Mesothelial cell of epicardium (in vitro differentiated cells): ENCODE results near the gene COA8. TPM values are rescaled to one million over a fixed set of nuclear protein-coding genes. Genes with fewer than 3 reads are reported as not detected.
"Not testable (repeated sequence)": the region's sequence is repeated elsewhere in the genome, so short reads cannot be mapped to it uniquely, and the experiment has no call there.

Source experiments
- DNase-seq, 2 experiments: peaks; one replicate each; pipeline ENCODE4 v3.0.0; 2021; ENCODE audit warnings: low spot score in 2 of 2; ENCODE audit not compliant: unreplicated experiment in 2 of 2
- H3K27ac Mint-ChIP-seq: 2 replicates; pipeline ENCODE4 v1.8.0; 2021; ENCODE audit warnings: mixed read lengths
- H3K27me3 Mint-ChIP-seq: 2 replicates; pipeline ENCODE4 v1.8.0; 2021; ENCODE audit warnings: low read depth, mixed read lengths
- H3K36me3 Mint-ChIP-seq: 2 replicates; pipeline ENCODE4 v1.8.0; 2021; ENCODE audit warnings: mixed read lengths
- H3K4me1 Mint-ChIP-seq: 2 replicates; pipeline ENCODE4 v1.8.0; 2021; ENCODE audit warnings: mixed read lengths
- H3K4me3 Mint-ChIP-seq: 2 replicates; pipeline ENCODE4 v1.8.0; 2021; ENCODE audit warnings: mild to moderate bottlenecking, moderate library complexity, mixed read lengths
- H3K9me3 Mint-ChIP-seq: 2 replicates; pipeline ENCODE4 v1.8.0; 2021; ENCODE audit warnings: mixed read lengths
- total RNA-seq: library from RNA; stranded (reverse); gene quantifications from 3 replicates; pipeline ENCODE4 v1.2.1, GENCODE V29; 2021
- TF ChIP-seq, protein P1 (sequence below): fragments of 200-600 bp; sonication (generic); IDR thresholded peaks from one replicate; pipeline ENCODE4 v1.5.0; 2021; ENCODE audit warnings: antibody characterized with exemption; ENCODE audit not compliant: unreplicated experiment

Gene COA8
- total RNA-seq, 1 donor from 2014 or later = 36.0 TPM

DNA sequence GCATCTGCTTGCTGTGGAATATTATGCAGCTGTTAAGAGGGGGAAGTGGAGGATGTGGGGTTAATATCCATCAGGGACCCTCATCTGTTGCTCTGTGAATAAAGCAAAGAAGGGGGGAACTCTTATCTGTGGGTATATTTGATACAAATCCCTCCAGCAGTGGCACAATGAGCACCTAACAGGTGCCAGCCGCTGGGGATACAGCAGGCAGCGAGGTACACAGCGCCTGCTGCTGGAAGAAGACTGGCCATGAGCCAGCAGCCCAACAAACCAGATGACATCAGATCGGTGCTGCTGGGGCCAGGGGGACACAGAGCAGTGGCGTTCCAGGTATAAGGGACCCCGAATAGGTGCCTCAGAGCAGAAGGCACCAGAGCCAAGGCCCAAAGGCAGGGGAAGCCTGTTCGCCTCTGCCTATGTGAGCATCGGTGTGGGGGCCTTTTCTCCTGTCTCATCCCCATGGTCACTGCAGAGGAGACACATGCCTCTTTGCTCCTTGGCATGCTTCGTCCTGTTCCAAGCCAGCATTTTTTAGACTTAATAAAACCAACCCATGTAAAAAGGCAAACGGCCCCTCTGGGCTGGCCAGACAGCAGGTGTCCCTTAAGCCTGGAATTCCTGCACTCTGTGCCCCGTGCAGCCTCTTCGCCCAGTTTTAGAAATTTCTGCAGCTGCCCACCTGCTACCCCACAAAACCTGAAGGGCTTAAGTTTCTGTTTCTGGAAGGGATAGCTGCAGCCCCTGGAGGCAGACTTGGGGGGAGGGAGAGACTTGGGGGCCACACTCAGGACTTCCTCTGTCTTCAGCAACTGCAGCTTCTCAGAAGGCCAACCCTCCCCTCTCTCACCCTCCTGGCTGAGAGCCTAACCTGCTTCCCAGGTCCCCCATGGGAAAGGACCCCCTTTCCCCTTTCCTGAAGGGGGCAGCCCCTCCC, 38.5 kb upstream of the COA8 start:
- Mint-ChIP-seq H3K9me3 (no peaks in the 10 kb centered on the region), H3K4me1 (peaks cover 41% of the 10 kb centered on the region), H3K4me3 (no peak overlapping the region), H3K36me3 (no peaks in the 10 kb centered on the region), H3K27ac (no peak overlapping the region), H3K27me3 (peaks cover 44% of the 10 kb centered on the region)
- TF ChIP-seq, protein P1, sequence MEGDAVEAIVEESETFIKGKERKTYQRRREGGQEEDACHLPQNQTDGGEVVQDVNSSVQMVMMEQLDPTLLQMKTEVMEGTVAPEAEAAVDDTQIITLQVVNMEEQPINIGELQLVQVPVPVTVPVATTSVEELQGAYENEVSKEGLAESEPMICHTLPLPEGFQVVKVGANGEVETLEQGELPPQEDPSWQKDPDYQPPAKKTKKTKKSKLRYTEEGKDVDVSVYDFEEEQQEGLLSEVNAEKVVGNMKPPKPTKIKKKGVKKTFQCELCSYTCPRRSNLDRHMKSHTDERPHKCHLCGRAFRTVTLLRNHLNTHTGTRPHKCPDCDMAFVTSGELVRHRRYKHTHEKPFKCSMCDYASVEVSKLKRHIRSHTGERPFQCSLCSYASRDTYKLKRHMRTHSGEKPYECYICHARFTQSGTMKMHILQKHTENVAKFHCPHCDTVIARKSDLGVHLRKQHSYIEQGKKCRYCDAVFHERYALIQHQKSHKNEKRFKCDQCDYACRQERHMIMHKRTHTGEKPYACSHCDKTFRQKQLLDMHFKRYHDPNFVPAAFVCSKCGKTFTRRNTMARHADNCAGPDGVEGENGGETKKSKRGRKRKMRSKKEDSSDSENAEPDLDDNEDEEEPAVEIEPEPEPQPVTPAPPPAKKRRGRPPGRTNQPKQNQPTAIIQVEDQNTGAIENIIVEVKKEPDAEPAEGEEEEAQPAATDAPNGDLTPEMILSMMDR = no peak
- no peak for DNase-seq

DNA sequence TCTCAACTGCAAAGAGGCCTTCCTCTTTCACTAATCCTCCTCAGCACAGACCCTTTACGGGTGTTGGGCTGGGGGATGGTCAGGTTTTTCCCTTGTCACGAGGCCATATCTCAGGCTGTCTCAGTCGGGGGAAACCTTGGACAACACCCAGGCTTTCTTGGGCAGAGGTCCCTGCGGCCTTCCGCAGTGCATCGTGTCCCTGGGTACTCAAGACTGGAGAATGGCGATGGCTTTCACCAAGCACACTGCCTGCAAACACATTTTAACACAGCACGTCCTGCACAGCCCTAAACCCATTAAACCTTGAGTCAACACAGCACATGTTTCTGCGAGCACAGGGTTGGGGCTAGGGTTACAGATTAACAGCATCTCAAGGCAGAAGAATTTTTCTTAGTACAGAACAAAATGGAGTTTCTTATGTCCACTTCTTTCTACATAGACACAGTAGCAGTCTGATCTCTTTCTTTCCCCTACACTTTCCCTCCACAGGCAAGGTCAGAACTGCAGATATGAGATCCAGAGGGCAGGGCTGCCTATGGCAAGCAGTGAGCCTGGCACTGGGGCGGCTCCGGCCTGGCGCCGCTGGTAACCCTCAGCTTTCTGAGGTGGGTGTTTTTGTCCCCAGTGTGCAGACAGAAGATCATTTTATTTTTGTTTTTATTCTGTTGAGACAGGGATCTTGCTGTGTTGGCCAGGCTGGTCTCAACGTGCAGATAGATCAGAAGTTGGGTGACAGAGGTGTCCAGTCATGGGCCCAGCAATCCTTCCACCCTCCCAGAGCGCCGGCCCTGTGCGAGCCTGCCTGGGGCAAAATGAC, 37.1 kb upstream of the COA8 start:
- H3K4me3 Mint-ChIP-seq = peak overlapping the region; percentile 13
- H3K9me3 Mint-ChIP-seq, DNase-seq, H3K36me3 Mint-ChIP-seq: not testable (repeated sequence)
- H3K27me3 Mint-ChIP-seq = peaks cover 37% of the 10 kb centered on the region
- peak overlapping the region; percentile 62 for H3K27ac Mint-ChIP-seq
- peaks cover 45% of the 10 kb centered on the region for H3K4me1 Mint-ChIP-seq

DNA sequence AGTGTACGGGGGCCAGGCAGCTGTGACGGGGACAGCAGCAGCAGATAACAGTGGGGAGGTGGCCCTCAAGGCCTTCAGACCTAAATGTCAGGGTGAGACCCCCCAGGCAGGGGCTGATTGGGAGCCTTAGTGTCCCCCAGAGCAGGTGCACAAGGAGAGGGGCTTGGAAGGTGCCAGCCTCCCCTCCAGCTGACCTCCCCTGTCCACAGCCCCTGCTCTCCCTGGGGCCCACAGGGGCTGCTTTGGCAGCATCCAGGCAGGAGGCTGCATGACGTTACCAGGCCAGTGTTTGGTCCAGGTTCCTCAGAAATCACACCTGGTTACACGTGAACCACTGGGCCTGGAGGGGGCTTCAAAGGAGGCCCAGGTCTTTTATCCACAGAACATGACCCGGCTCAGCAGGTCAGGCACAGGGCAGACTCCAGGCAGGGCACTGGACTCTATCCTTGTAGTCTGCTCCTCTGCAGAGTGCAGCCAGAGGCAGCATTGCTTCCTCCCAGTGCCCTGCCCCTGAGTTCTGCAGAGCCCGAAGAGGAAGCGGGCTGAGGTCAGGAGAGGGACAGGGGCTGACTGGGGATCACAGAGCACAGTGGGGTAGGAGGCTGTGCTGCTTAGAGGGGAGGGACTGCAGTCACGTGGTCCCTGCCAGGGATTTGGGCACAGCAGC, 36.4 kb upstream of the COA8 start:
- Mint-ChIP-seq H3K4me3 (no peak overlapping the region), H3K9me3 (no peaks in the 10 kb centered on the region)

DNA sequence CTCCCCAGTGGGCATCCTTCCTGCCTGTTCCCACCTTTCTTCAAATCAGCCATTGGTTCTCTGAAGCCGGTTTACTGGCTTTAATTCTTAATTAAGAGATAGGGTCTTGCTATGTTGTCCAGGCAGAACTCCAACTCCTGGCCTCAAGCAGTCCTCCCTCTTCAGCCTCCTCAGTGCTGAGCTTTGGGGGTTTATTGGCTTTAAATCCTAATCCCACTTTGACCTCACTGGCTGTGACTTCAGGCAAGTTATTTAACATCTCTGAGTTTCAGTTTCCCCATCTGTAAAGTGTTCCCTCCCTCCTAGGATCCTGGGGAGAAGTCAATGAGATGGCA, 35.9 kb upstream of the COA8 start:
- H3K36me3 Mint-ChIP-seq = no peaks in the 10 kb centered on the region
- no peak for DNase-seq
- peak overlapping the region; percentile 93 for H3K4me3 Mint-ChIP-seq
- no peak overlapping the region for H3K27ac Mint-ChIP-seq
- H3K4me1 Mint-ChIP-seq = peaks cover 45% of the 10 kb centered on the region
- no peaks in the 10 kb centered on the region for H3K9me3 Mint-ChIP-seq
- peaks cover 35% of the 10 kb centered on the region for H3K27me3 Mint-ChIP-seq
- TF ChIP-seq, protein P1 = no peak

More for the DNA sequence above, 36.4 kb upstream of the COA8 start:
- TF ChIP-seq, protein P1 = no peak
- no peaks in the 10 kb centered on the region for H3K36me3 Mint-ChIP-seq
- DNase-seq = no peak
- peaks cover 45% of the 10 kb centered on the region for H3K4me1 Mint-ChIP-seq
- peaks cover 35% of the 10 kb centered on the region for H3K27me3 Mint-ChIP-seq
- no peak overlapping the region for H3K27ac Mint-ChIP-seq

DNA sequence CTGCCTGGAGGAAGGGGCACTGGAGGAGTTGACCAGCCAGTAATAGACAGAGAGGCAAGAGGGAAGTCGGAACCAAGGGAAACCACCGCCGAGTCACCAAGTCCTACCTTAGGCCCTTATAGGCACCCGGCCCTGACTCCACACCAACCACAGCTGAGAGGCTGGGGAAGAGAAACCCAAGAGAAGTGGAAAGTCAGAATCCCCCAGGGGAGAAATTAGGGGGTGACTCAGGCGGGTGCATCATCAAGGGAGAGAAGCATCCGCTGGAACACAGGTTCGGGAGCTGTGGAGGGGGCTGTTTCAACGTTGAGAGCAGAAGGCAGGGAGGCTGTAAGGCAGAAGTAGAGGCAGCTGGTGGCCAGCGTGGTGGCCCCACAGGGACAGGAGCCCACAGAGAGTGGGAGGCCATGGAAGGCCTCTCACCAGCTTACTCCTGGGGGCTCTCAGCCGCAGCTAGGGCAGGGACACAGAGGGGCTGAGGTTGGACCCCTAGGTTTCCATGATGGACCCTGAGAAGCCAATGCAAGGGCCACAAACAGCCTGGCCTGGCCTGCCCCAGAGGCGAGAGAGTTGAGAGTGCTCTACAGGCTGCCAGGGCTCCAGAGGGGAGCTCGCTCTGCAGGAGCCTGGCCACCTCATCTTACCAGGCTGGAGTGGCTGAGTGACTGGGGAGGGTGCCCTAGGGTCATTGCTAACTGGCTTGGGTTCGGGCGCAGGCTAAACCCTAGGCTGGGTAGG, 35.2 kb upstream of the COA8 start:
- H3K4me3 Mint-ChIP-seq = peak overlapping the region; percentile 93
- TF ChIP-seq, protein P1 = no peak
- H3K27ac Mint-ChIP-seq = peak overlapping the region; percentile 62
- H3K36me3 Mint-ChIP-seq = no peaks in the 10 kb centered on the region
- peaks cover 45% of the 10 kb centered on the region for H3K4me1 Mint-ChIP-seq
- peaks cover 33% of the 10 kb centered on the region for H3K27me3 Mint-ChIP-seq
- H3K9me3 Mint-ChIP-seq = no peaks in the 10 kb centered on the region
- DNase-seq = no peak
